DOHH2 (cell line): ENCODE data around the gene CIAO2B.

Experiments
- H3F3A ChIP-seq: fragments of 200-600 bp; sonication (generic), shearing (Covaris generic); 2 replicates; pipeline ENCODE4 v1.6.0; 2016; ENCODE audit warnings: antibody characterized with exemption, mild to moderate bottlenecking; ENCODE audit not compliant: control insufficient read depth, insufficient read depth
- H3K27ac ChIP-seq: fragments of 200-600 bp; sonication (generic); 2 replicates; pipeline ENCODE4 v1.5.1; 2014; ENCODE audit warnings: low read depth, mild to moderate bottlenecking, low read length, moderate library complexity
- H3K27me3 ChIP-seq: fragments of 200-600 bp; sonication (generic); 2 replicates; pipeline ENCODE4 v1.6.1; 2014; ENCODE audit warnings: mild to moderate bottlenecking, low read length, mixed read lengths; ENCODE audit not compliant: control insufficient read depth
- H3K36me3 ChIP-seq: fragments of 200-600 bp; sonication (generic); 2 replicates; pipeline ENCODE4 v1.6.1; 2014; ENCODE audit warnings: mild to moderate bottlenecking, low read length, moderate library complexity, mixed read lengths; ENCODE audit not compliant: control insufficient read depth
- H3K4me1 ChIP-seq: fragments of 200-600 bp; sonication (generic); 2 replicates; pipeline ENCODE4 v1.6.1; 2014; ENCODE audit warnings: mild to moderate bottlenecking, low read length, mixed read lengths; ENCODE audit not compliant: control insufficient read depth
- H3K4me2 ChIP-seq: fragments of 200-600 bp; sonication (generic); 2 replicates; pipeline ENCODE4 v1.6.0; 2014; ENCODE audit warnings: mild to moderate bottlenecking, low read length, moderate library complexity
- H3K4me3 ChIP-seq: fragments of 200-600 bp; sonication (generic); 2 replicates; pipeline ENCODE4 v1.5.1; 2014; ENCODE audit warnings: mild to moderate bottlenecking, low read length, mixed read lengths
- H3K79me2 ChIP-seq: fragments of 200-600 bp; sonication (generic); 2 replicates; pipeline ENCODE4 v1.6.1; 2014; ENCODE audit warnings: mild to moderate bottlenecking, low read length, mixed read lengths; ENCODE audit not compliant: control insufficient read depth
- H3K9me2 ChIP-seq: fragments of 200-600 bp; sonication (generic); replicated peaks from 2 replicates; pipeline ENCODE4 v1.6.1; 2014; ENCODE audit warnings: mild to moderate bottlenecking, low read length, mixed read lengths; ENCODE audit not compliant: control insufficient read depth
- H3K9me3 ChIP-seq: fragments of 200-600 bp; sonication (generic); 2 replicates; pipeline ENCODE4 v1.6.1; 2014; ENCODE audit warnings: antibody characterized with exemption, low read length, mixed read lengths; ENCODE audit not compliant: control insufficient read depth, insufficient read depth
- H4K20me1 ChIP-seq: fragments of 200-600 bp; sonication (generic); 2 replicates; pipeline ENCODE4 v1.6.0; 2014; ENCODE audit warnings: low read depth, mild to moderate bottlenecking, antibody characterized with exemption, low read length, moderate library complexity; ENCODE audit not compliant: control insufficient read depth, insufficient read depth
- CTCF ChIP-seq: fragments of 200-600 bp; sonication (generic); IDR thresholded peaks from one replicate; pipeline ENCODE4 v1.5.1; 2014; ENCODE audit warnings: antibody characterized with exemption, mild to moderate bottlenecking, low read depth, low read length; ENCODE audit not compliant: poor library complexity, severe bottlenecking
- EZH2phosphoT487 ChIP-seq: fragments of 200-600 bp; sonication (generic); IDR thresholded peaks from 2 replicates; pipeline ENCODE4 v1.6.1; 2017; ENCODE audit warnings: borderline replicate concordance, mild to moderate bottlenecking, antibody characterized with exemption, low read length, moderate library complexity, mixed read lengths

CIAO2B gene

DNA sequence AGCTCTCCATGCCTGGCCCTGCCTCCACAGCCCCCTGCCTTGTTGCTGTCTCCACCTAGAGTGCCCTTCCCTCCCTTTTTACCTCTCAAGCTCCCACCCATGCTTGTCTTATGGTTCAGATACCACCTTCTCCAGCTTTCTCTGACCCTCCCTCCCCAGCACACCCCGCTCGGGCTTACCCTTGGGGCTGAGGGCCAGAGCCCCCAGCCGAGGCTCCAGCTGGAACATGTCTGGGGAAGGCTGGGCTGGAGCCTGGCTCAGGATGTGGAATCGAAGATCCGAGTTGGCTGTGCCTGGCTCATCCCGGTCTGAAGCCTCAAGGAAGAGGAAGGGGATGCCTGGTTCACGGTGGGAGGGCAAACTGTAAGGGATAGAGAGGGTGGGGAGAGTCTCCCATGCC is 19.2 kb downstream of the CIAO2B start:
- Histone ChIP-seq H3K27ac (no peak overlapping the region), H3F3A (no peaks in the 10 kb centered on the region), H3K79me2 (no peaks in the 10 kb centered on the region), H3K4me1 (no peaks in the 10 kb centered on the region), H3K9me3 (no peaks in the 10 kb centered on the region), H3K4me2 (no peak overlapping the region), H4K20me1 (no peaks in the 10 kb centered on the region), H3K36me3 (no peaks in the 10 kb centered on the region), H3K27me3 (peaks cover 3% of the 10 kb centered on the region), H3K4me3 (no peak overlapping the region), H3K9me2 (no peaks in the 10 kb centered on the region)
- no peak for TF ChIP-seq EZH2phosphoT487
- no peak for TF ChIP-seq CTCF

GRCh38 chr16:66914541-66914940 is 19.7 kb downstream of the CIAO2B start:
- no peaks in the 10 kb centered on the region for H3K27me3 ChIP-seq
- no peak overlapping the region for H3K4me3 ChIP-seq
- H3K36me3 ChIP-seq: no peaks in the 10 kb centered on the region
- TF ChIP-seq CTCF: no peak
- TF ChIP-seq EZH2phosphoT487: no peak
- no peaks in the 10 kb centered on the region for H3F3A ChIP-seq
- H3K79me2 ChIP-seq: no peaks in the 10 kb centered on the region
- no peaks in the 10 kb centered on the region for H4K20me1 ChIP-seq
- no peak overlapping the region for H3K27ac ChIP-seq
- H3K4me2 ChIP-seq: no peak overlapping the region
- no peaks in the 10 kb centered on the region for H3K4me1 ChIP-seq
- no peaks in the 10 kb centered on the region for H3K9me3 ChIP-seq
- no peaks in the 10 kb centered on the region for H3K9me2 ChIP-seq

GRCh38 chr16:66913711-66914110 is 20.5 kb downstream of the CIAO2B start:
- no peaks in the 10 kb centered on the region for H4K20me1 ChIP-seq

More at GRCh38 chr16:66913711-66914110, 20.5 kb downstream of the CIAO2B start:
- no peaks in the 10 kb centered on the region for H3F3A ChIP-seq
- no peaks in the 10 kb centered on the region for H3K27me3 ChIP-seq
- H3K4me2 ChIP-seq: no peak overlapping the region
- no peaks in the 10 kb centered on the region for H3K79me2 ChIP-seq
- H3K27ac ChIP-seq: no peak overlapping the region
- no peaks in the 10 kb centered on the region for H3K9me2 ChIP-seq
- no peaks in the 10 kb centered on the region for H3K36me3 ChIP-seq
- TF ChIP-seq CTCF (no peak), EZH2phosphoT487 (no peak)
- no peaks in the 10 kb centered on the region for H3K4me1 ChIP-seq
- H3K9me3 ChIP-seq: no peaks in the 10 kb centered on the region
- H3K4me3 ChIP-seq: no peak overlapping the region
